Fibroblast of the aortic adventitia (primary cell): Measurements from ENCODE around the gene ANKRD29. TPM values are rescaled to one million over a fixed set of nuclear protein-coding genes. Genes with fewer than 3 reads are reported as not detected.
"Not testable (repeated sequence)": the region's sequence is repeated elsewhere in the genome, so short reads cannot be mapped to it uniquely, and the experiment has no call there.

Source experiments
- DNase-seq: peaks from one replicate; pipeline ENCODE4 v3.0.0-alpha.2; 2010; ENCODE audit warnings: low read depth
- H3K4me3 ChIP-seq: 2 replicates; pipeline ENCODE4 v1.5.1; 2011; ENCODE audit warnings: low read depth, mild to moderate bottlenecking, control low read depth, low read length, moderate library complexity
- total RNA-seq: library from RNA; depleted of rRNA; stranded (reverse); fragments of >200 nt; gene quantifications from 2 replicates; pipeline ENCODE4 v1.2.3, GENCODE V29; 2012; ENCODE audit warnings: low replicate concordance
- TF ChIP-seq, protein P1 (sequence below): IDR thresholded peaks from 2 replicates; pipeline ENCODE4 v1.5.1; 2011; ENCODE audit warnings: mild to moderate bottlenecking, low read length, control low read depth, inconsistent platforms; ENCODE audit not compliant: insufficient read depth

The ANKRD29 gene
- total RNA-seq, 1 donor = 17.4 TPM

DNA sequence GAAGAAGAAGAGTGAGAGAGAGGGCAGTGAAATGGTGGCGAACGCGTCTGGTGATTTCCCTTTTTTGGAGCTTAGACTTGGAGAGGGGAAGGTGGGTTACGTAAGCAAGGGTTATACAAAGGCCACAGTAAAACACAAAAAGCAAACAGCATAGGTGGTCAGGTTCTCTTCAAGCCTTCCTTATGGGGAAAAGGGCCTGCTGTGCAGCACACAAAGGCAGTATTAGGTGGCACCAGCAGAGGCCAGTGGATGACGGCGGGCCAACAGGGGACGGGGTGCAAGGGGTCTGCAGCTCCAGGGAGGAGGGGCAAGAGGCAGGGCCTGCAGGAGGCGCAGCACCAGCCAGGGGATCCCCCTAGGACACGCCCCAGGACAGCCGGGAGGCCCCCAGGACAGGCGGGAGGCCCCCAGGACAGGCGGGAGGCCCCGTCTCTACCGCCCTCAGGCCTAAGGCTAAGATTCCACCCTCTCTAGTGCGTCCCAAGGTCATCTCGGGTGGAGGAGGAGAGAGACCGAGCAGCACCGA is 43.8 kb downstream of the ANKRD29 start:
- peak overlapping the region; percentile 58 for H3K4me3 ChIP-seq
- DNase-seq = peak; percentile 23
- TF ChIP-seq, protein P1, sequence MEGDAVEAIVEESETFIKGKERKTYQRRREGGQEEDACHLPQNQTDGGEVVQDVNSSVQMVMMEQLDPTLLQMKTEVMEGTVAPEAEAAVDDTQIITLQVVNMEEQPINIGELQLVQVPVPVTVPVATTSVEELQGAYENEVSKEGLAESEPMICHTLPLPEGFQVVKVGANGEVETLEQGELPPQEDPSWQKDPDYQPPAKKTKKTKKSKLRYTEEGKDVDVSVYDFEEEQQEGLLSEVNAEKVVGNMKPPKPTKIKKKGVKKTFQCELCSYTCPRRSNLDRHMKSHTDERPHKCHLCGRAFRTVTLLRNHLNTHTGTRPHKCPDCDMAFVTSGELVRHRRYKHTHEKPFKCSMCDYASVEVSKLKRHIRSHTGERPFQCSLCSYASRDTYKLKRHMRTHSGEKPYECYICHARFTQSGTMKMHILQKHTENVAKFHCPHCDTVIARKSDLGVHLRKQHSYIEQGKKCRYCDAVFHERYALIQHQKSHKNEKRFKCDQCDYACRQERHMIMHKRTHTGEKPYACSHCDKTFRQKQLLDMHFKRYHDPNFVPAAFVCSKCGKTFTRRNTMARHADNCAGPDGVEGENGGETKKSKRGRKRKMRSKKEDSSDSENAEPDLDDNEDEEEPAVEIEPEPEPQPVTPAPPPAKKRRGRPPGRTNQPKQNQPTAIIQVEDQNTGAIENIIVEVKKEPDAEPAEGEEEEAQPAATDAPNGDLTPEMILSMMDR = no peak

DNA sequence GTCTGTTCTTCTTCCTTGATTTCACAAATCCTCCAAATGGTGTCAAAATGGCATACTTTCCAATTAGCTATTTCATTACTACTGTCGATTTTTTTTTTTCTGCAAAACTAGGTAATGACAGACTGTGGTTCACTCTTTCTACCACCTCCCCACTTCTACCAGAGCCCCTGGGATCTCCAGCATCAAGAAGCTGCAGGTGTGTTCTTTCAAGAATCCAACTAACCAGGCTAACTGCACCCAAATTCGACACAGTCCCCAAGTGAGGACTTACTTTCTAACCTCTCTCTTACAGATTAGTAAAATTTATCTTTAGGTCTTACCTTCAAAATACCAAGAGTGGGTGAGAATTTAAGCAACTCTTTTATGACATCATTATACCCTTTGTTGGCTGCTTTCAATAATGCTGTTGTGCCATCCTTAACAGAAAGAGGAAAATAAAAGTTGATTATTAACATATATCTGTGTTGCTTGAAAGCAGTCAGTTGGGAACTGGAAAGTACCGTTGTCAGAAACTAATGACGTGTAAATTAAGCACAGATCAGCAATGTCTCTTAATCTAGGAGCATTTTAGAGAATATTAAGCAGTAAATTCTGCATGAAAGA is 45.2 kb downstream of the ANKRD29 start:
- no peak for DNase-seq
- no peak overlapping the region for H3K4me3 ChIP-seq
- TF ChIP-seq, protein P1 = no peak

DNA sequence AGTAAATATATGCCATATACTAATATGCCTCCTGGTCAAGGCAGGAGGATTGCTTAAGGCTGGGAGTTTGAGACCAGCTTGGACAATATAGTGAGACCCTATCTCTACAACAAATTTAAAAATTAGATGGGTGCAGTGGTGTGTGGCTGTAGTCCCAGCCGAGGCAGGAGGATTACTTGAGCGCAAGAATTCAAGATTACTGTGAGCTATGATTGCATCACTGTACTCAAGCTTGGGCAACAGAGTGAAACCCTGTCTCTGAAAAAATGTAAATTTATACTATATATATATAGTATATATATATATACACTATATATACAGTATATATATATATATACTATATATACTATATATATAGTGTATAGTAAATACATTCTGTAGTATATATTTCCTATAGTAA is 46.5 kb downstream of the ANKRD29 start:
- TF ChIP-seq, protein P1 = no peak
- no peak for DNase-seq
- no peak overlapping the region for H3K4me3 ChIP-seq

DNA sequence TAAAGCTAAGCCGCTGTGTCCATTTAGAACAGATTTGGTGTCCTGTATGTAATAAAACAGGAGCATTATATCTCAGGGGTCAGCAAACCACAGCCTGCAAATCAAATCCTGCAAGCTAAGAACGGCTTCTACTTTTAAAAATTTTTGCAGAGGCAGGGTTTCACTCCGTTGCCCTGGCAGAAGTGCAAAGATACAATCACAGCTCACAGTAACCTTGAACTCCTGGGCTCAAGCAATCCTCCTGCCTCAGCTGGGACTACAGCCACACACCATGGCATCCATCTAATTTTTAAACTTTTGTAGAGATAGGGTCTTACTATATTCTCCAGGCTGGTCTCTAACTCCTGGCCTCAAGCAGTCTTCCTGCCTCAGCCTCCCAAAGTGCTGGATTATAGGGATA is 47.8 kb downstream of the ANKRD29 start:
- no peak overlapping the region for H3K4me3 ChIP-seq
- TF ChIP-seq, protein P1 = no peak
- DNase-seq = no peak

DNA sequence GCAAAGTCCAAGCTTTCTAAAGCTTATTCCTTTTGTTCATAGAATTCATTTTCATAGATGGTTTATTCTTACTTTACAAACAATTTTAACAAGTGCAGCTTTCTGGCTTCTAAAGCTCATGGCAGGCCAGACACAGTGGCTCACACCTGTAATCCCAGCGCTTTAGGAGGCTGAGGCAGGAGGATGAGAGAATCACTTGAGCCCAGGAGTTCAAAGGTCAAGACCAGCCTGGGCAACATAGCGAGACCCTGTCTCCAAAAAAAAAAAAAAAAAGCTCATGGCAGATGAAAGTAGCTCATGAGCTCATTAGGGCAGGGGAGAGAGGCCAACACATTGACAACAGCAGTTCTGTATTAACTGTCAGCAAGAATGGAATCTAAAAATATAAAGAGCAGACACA is 48.3 kb downstream of the ANKRD29 start:
- DNase-seq = no peak
- H3K4me3 ChIP-seq = no peak overlapping the region
- TF ChIP-seq, protein P1 = no peak

DNA sequence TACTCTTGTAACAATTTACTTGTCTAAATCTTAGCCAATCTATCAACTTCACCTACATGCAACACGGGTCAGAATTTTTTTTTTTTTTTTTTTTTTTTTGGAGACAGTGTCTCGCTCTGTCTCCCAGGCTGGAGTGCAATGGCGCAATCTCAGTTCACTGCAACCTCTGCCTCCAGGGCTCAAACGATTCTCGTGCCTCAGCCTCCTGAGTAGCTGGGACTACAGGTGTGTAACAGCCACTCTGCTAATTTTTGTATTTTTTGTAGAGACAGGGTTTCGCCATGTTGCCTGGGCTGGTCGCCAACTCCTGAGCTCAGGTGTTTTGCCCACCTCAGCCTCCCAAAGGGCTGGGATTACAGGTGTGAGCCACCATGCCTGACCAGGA is 49.6 kb downstream of the ANKRD29 start:
- not testable (repeated sequence) for DNase-seq, H3K4me3 ChIP-seq

DNA sequence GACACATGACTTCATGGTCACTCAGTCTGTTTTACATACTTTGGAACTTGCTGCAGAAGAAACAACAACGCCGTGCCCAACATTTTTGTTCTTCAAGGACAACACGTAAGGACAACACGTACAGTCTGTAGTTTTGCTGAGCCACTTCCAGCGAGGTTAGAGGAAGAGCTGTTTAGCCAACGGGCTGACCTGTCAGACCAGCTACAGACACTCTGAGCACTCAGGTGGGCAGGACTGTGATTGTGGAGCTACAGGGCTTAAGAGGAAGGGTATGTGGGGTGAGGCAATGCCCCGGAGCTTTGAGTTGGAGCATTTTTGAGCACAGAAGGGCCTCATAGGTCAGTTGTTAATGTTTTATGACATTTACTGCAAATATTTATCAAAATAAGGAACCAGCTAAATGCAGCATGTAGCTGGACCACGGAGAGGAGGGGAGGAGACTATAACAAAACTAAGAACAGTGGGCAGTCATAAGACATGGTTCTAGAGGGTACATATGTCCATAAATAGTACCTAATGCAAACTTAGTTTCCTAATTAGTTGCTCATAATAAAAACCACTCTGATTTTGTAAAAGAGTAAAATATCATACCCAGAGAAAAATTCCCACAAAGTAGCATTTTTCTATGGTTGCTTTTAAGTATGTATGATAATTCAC is 50.1 kb downstream of the ANKRD29 start:
- TF ChIP-seq, protein P1 = no peak
- H3K4me3 ChIP-seq = no peak overlapping the region
- DNase-seq = no peak
